ENCODE measurements around the gene SLC6A3. TPM values are rescaled to one million over a fixed set of nuclear protein-coding genes. Genes with fewer than 3 reads are reported as not detected.
A peak's percentile ranks its signal among the peaks of the same experiment; 100 is the strongest.

The SLC6A3 gene
- total and polyA plus RNA-seq, 2 donors (not counting 3 experiments of a cell fraction or from before 2014, with no cell fraction given) = not detected

DNA sequence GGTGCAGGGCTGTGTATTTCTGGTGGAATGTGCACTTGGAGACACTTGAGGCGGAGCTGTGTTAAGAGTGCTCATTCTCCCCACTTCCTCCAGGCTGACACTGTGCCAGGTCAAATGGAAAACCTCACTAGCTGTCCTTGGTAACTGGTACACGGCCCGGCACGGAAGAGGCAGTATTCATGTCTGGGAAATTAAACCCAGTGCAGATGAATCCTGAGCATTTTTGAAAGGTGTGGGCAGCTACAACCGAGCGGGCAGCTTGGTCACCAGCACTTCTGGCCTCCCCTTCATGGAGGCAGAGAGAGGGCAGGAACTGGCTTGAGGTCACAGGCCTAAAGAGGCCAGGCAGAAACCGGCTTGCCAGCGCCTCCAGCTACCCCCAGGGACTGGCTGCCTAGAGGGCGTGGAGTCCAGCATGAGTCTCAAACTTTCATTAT, 101.9 kb downstream of the SLC6A3 start:
- POLR2A ChIA-PET = no interaction called here
- peaks cover 3 to 28% of the 10 kb centered on the region in 2 experiments for H3K36me3 ChIP-seq (ENCODE audit: control insufficient read depth in 2 of 2, extremely low read depth in 1 of 2, insufficient read depth in 2 of 2, low read length in 2 of 2)
- intact Hi-C loops (cut with micrococcal nuclease) = no loop called here
- CTCF ChIA-PET = interaction anchor here (1.8 kb wide), 1 partner anchor 135 kb away, joined by 4 read pairs; no protein-coding TSS in a partner anchor
- peak overlapping the region; percentile 77 for H3K4me2 ChIP-seq (ENCODE audit: insufficient read depth, low read length)
- H4K20me1 ChIP-seq (replicated peaks; ENCODE audit: control insufficient read depth, extremely low read depth, insufficient read depth, low read length) = no peaks in the 10 kb centered on the region
- H3K4me1 ChIP-seq (ENCODE audit: control insufficient read depth, extremely low read depth, insufficient read depth, low read length) = peaks cover 9% of the 10 kb centered on the region
- H3K9me3 ChIP-seq (replicated peaks; ENCODE audit: control insufficient read depth, insufficient read depth, low read length) = no peaks in the 10 kb centered on the region
- no peaks in the 10 kb centered on the region for H3K9me1 ChIP-seq (replicated peaks; ENCODE audit: control insufficient read depth, extremely low read depth, insufficient read depth, low read length)
- H3K4me3 ChIP-seq (replicated peaks in 1 of 3; ENCODE audit: insufficient read depth in 1 of 3, low read depth in 1 of 3, low read length in 3 of 3) = no peak overlapping the region
- DNase-seq (ENCODE audit: low read depth, low spot score) (no peak), FAIRE-seq (no peak)
- dilution Hi-C loops (cut with MboI; ENCODE audit: extremely low pct_ligation_motif_present, low sequenced_read_pairs) = no loop called here
- H3K79me2 ChIP-seq (ENCODE audit: control insufficient read depth, insufficient read depth, low read length) = peaks cover 16% of the 10 kb centered on the region
- no peak for TF ChIP-seq JUN (IDR thresholded peaks at IDR 0.05; ENCODE audit: borderline replicate concordance, insufficient read depth, insufficient read length, low read depth)
- no peak for TF ChIP-seq POLR2A (IDR thresholded peaks at IDR 0.05; ENCODE audit: low read depth, low read length)
- TF ChIP-seq FOS (IDR thresholded peaks at IDR 0.05; ENCODE audit: borderline replicate concordance, insufficient read depth, low read length) = no peak
- no peak for TF ChIP-seq EZH2 (IDR thresholded peaks at IDR 0.05; ENCODE audit: borderline replicate concordance, low read depth, low read length, severe bottlenecking)
- no peak for TF ChIP-seq POLR2AphosphoS5 (IDR thresholded peaks at IDR 0.05; ENCODE audit: insufficient read depth, low read depth, low read length)
- TF ChIP-seq, protein P1, sequence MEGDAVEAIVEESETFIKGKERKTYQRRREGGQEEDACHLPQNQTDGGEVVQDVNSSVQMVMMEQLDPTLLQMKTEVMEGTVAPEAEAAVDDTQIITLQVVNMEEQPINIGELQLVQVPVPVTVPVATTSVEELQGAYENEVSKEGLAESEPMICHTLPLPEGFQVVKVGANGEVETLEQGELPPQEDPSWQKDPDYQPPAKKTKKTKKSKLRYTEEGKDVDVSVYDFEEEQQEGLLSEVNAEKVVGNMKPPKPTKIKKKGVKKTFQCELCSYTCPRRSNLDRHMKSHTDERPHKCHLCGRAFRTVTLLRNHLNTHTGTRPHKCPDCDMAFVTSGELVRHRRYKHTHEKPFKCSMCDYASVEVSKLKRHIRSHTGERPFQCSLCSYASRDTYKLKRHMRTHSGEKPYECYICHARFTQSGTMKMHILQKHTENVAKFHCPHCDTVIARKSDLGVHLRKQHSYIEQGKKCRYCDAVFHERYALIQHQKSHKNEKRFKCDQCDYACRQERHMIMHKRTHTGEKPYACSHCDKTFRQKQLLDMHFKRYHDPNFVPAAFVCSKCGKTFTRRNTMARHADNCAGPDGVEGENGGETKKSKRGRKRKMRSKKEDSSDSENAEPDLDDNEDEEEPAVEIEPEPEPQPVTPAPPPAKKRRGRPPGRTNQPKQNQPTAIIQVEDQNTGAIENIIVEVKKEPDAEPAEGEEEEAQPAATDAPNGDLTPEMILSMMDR (IDR thresholded peaks at IDR 0.05; ENCODE audit: extremely low read depth in 1 of 2, insufficient read depth in 1 of 2, low read depth in 1 of 2, low read length in 2 of 2) = no peak
- TF ChIP-seq GATA2 (IDR thresholded peaks at IDR 0.05; ENCODE audit: insufficient read depth, insufficient read length, low read depth, low read length) = no peak
- TF ChIP-seq, protein P2, sequence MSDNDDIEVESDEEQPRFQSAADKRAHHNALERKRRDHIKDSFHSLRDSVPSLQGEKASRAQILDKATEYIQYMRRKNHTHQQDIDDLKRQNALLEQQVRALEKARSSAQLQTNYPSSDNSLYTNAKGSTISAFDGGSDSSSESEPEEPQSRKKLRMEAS (IDR thresholded peaks at IDR 0.05; ENCODE audit: insufficient read depth, insufficient read length) = no peak
- TF ChIP-seq MYC (IDR thresholded peaks at IDR 0.05; ENCODE audit: low read depth, low read length) = no peak
- H3K27me3 ChIP-seq (ENCODE audit: control insufficient read depth in 2 of 2, insufficient read depth in 2 of 2, low read length in 2 of 2) = no peaks in the 10 kb centered on the region
- H3K27ac ChIP-seq (ENCODE audit: insufficient read depth, low read depth, low read length) = no peak overlapping the region
- BruUV-seq (replicated peaks) = no TSS peak
- H2AFZ ChIP-seq (ENCODE audit: low read depth, low read length) = no peak overlapping the region
- no peak overlapping the region for H3K9ac ChIP-seq (replicated peaks; ENCODE audit: extremely low read depth, insufficient read depth, low read length)

Other genes with a start within 250 kb of the SLC6A3 start
- gene SLC6A19, start 243.8 kb downstream of the SLC6A3 start, total RNA-seq = not detected in 2 replicates
- gene SLC6A19, start 243.8 kb downstream of the SLC6A3 start, polyA plus RNA-seq = not detected in 2 replicates
- gene SLC6A18, start 220.1 kb downstream of the SLC6A3 start, total RNA-seq = not detected in 2 replicates
- gene SLC6A18, start 220.1 kb downstream of the SLC6A3 start, polyA plus RNA-seq = not detected in 2 replicates
- not detected in 2 replicates for gene TERT, start 150.4 kb downstream of the SLC6A3 start, total RNA-seq
- 0.04 TPM in 1 of 2 replicates, not detected in the other for gene TERT, start 150.4 kb downstream of the SLC6A3 start, polyA plus RNA-seq
- 113 and 116 TPM in 2 replicates for gene CLPTM1L, start 100.3 kb downstream of the SLC6A3 start, total RNA-seq
- 189 and 191 TPM in 2 replicates for gene CLPTM1L, start 100.3 kb downstream of the SLC6A3 start, polyA plus RNA-seq
- gene LPCAT1, start 78.5 kb upstream of the SLC6A3 start, total RNA-seq = 49.2 and 57.2 TPM in 2 replicates
- gene LPCAT1, start 78.5 kb upstream of the SLC6A3 start, polyA plus RNA-seq = 27.7 and 28.9 TPM in 2 replicates